Left renal pelvis (tissue), 4 donors: Measurements from ENCODE around the gene MRC2. TPM values are rescaled to one million over a fixed set of nuclear protein-coding genes. Genes with fewer than 3 reads are reported as not detected.

Source experiments
- DNase-seq, 4 donors: peaks; one replicate each; pipeline ENCODE4 v3.0.0-alpha.2; 2013; ENCODE audit warnings: low read depth in 4 of 4, low spot score in 3 of 4
- polyA plus RNA-seq, 4 donors: library from polyadenylated mRNA; unstranded; fragments of 120-200 nt; gene quantifications; one replicate each; pipeline ENCODE4 v1.2.1, GENCODE V29; 2013; ENCODE audit not compliant: insufficient read length in 4 of 4

MRC2 gene
- polyA plus RNA-seq, 4 donors, result 67.1 to 190 (median 70.1) TPM

DNA sequence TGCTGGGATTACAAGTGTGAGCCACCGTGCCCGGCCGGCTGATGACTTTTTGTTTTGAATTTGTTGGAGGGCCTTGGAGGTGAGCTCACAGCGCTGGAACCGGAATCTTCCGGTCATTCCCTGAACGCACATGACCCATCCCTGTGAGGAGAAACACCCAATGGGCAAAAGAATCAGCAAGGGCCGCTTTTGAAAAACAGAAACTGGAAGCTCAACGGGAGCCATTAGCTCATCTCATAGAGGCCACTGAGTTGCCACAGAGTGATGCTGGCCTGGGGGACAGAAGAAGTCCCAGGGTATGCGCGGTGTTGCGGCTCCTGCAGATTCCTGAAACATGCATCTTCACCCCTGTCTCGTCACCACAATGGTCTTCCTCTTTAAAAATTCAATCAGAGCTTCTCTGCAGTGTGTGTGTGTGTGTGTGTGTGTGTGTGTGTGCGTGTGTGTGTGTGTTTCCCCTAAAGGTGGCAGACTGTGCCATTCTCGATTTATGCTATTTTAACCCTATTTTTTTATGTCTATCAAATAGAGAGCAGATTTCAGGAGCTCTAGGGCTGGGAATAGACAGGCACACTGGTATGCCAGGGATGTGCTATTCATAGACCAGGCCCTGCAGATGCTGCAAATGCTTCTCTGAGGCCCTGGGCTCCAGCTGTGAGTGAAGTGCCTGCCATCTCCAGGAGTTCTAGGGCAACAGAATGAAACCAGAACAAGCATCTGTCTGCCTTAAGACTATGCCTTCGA lies 112.3 kb downstream of the MRC2 start:
- DNase-seq, result no peak

DNA sequence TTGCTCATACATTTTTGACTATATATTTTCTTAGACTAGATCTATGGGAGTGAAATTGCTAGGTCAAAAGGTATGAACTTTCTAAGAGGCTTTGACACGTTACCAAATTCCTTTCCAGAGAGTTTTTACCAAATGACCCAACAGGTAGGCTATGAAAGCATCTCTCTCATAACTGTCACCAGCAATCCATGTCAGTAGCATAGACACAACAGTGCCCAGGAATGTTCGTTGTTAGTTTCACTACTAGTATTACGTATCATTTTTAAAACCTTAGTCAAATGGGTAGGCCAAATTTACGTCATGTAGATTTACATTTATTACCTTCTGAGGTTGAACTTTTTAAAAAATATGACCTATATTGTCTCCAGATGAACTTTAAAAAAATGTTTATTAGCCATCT lies 113.8 kb downstream of the MRC2 start:
- DNase-seq, result no peak

Other genes starting within 250 kb of the MRC2 start
- under 1 TPM; 0.10 to 0.40 (median 0.22) TPM for gene EFCAB3, start 247.1 kb upstream of the MRC2 start, polyA plus RNA-seq
- 10 to 100 TPM; 16.3 to 24.1 (median 23.3) TPM for gene METTL2A, start 203.8 kb upstream of the MRC2 start, polyA plus RNA-seq
- 10 to 100 TPM; 61.2 to 88.5 (median 65.8) TPM for gene TLK2, start 148.8 kb upstream of the MRC2 start, polyA plus RNA-seq
- gene MARCHF10, start 180.6 kb downstream of the MRC2 start, polyA plus RNA-seq, result 1 to 10 TPM in 2 of 4 donors, under 1 TPM in 2; 0.50 to 2.0 (median 1.0) TPM